HG03558 (cell line): ENCODE measurements around the gene RNF11.

Source experiments
- ATAC-seq: cut with Tn5 transposase; IDR thresholded peaks from one replicate; pipeline ENCODE4 v1.9.1; 2021; ENCODE audit warnings: moderate number of reproducible peaks; ENCODE audit not compliant: unreplicated experiment; ENCODE audit errors: extremely low read depth

The RNF11 gene

DNA sequence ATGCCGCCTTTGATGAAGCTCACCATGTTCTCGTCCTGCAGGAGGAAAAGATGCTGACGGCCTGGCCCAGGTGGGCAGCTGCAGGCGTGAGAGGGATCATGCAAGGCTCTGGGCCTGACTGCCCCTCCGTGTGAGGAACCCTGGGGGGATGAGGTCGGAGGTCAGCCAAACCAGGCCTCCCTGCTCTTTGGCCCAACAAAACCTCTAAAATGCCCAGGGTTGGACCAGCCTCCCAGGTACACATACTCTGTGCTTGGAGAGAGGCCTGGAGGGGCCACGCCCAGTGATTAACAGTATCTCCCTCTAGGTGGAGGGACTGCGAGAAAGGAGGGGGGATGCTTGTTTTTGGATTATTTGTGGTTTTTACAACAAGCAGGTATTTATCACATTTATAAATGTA, 73.2 kb downstream of the RNF11 start:
- ATAC-seq: no peak

DNA sequence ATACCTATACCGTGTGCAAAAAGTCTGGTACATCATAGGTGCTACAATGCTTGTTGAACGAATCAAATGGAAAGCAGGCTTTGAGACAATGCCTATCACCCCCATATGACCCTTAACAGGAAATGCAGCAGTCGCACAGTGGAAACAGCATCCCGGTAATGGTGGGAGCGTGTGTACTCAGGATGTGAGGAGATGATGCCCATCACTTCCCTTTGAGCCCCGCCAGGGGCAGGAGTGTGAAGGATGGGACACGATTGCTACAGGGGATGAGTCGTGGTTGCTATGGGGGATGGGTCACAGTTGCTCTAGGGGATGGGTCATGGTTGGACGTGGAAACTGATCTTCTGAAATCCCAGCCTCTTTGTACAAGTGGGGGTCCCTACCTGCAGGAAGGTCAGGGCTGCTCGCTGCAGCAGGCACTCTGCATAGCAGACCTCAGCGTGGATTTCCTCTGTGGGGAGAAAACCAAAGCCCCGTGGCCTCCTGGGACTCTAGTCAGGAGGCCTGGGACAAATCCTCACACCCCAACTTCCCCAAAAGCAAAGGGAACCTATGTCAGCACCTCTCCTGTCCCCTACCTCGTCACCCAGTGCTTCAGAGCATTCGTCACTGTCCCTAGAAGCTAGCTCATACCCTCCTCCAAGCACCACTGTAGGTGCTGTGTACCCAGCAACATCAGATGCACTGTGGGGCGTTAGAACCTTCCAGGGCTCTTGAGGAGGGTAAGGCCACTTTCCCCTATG, 75.0 kb downstream of the RNF11 start:
- ATAC-seq: no peak

DNA sequence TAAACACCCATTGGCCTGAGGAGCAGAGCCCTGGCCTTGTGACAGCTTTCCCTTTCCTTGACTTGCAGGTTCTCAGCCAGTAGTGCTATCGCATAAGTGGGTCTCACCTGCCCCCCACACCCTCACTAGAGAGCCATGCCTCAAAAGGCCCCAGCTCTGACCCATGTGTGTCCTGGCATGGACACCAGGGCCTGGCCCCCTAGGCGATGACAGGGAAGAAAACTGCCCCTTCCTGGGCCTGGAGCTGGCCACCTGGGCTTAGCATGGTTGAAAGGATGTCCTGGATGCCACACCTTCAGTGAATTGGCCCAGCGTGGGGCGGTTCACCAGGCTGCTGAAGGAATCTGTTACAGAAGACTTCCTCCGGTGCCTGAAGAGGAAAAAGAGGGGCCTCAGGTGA, 75.8 kb downstream of the RNF11 start:
- no peak for ATAC-seq

DNA sequence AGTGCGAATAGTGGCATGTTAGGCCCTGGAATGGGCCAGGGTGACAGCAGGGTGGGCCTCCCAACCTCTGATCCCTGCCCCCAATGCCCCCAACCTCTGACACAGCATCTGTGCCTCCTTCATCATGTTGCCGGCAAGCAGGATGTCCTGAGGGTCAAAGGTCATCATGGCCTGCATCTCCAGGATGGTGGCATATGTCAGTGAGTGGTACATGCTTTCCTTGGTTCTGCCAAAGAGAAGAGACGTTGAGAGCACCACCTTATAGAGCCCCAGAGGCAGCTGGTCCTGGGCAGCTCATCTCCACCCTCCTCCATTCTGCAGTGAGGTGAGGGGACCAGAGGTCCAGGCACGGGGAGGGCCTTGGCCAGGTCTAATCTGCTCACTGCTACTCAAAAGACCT, 76.6 kb downstream of the RNF11 start:
- ATAC-seq: no peak

DNA sequence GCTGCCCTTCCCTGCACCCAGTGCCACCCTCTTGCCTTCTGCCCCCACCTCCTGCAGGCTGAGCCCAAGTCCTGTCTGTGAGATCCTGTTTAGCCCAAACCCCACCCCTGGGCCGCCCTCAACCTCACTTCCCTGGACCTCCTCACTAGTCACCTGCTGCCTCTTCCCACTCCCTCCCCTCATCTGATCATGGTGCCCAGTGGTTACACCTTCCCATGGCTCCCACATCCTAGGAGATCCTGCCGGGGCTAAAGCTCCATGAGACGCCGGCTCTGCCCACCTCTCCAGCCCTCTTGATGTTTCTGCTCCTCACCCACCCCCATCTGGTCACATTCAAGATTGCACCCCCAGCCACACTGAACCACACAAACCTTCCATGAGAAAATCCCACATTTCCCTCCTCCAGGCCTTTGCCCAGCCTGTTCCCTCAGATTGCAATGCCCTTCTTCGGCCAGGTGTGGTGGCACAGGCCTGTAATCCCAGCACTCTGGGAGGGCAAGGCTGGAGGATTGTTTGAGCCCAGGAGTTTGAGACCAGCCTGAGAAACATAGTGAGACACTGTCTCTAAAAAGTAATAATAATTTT, 77.3 kb downstream of the RNF11 start:
- no peak for ATAC-seq

DNA sequence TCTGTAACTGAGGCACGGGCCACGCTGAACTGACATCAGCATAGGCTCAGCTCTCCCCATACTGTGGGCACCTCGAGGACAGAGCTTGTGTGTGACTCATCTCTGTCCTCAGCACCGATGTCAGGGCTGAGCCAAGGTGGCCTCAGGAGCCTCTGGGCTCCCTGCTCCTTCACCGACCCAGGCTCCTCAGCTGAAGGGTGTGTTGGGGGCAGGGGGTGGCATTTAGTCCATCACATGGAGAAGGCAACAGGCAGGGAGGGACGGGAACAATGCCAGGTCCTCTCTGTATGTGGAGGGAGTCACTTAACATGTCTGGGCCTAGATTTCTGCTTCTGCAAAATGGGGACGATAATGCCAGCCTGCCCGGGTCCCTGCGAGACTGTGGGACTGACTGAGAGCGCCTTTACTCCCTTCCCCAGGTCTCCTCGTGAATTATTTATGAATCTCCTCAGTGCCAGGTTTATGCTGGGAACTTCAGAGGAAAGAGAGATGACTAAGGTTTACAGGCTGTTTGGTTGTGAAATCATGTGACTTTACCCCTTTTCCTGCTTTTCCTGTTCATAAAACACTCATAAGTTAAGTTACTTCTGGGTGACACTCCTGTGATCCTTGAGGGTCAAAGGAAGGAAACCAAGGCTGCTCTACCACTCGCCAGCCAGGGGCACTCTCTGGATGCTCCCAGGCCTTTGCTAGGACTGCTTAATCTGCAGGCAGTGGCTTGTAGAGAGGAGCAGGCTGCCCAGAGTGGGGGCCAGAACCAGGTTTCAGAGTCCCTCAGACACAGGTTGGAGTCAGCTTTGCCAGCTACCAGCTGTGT, 78.1 kb downstream of the RNF11 start:
- no peak for ATAC-seq

DNA sequence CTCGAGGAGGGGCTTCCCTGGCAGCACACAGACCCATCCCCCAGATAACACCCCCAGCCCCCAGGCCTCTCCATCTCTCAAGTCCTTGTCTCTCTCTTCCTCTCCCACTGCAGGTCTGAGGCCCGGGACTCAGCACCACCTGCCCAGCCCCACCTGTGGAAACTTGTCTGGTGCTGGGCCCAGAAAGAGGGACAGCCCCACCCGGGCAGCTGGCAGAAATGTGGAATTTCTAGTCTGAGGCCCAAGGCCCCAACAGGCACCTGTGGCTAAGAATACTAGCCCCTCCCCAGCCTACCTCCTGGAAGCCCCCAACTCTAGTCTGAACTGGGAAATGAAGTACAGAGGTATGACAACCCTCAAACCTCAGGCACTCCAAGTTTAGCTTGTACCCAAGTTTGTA, 78.9 kb downstream of the RNF11 start:
- no peak for ATAC-seq

DNA sequence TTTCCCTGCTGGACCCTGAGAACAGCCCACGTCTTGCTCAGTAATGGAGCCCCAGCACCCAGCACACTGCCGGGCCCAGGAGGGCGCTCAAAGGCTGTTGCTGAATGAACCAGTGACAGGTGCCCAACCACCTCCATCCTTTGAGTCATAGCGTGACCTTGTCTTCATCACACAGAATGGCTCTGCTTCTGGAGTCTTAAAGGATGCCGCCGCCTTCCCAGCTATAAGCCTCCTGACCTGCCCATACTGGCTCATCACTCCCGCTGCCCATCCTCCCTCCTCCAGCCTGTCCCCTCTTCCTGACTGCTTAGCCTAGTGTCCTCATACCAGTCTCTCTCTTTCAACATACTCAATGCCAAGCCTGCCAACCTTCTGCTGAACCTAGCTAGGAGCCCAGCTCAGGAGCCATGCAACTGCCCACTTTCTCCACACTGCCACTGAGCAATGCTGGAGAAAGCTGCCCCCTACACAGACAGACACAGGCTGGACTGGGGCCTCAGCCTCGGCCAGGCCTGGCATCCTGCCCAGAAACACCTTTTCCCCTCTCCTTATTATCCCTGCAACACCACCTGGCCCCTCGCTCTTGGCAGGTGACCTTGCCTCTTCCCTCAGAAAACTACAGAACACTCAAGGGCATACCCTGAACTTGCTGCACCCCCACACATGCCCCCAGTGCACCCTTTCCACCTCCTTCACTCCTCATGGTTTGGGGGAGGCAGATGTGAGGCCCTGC, 80.2 kb downstream of the RNF11 start:
- ATAC-seq: no peak

DNA sequence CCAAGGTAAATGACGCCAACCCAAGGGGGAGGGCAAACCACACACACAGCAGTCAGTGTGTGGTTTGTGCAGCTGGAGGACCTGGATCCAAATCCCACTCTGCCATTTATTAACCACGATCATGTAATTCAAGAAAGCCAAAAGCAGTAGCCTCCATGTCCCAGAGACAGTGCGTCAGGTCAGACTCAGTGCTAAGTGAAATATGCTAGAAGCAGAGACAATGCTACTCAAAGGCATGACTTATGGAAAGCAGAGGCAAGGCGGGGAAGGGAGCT, 80.7 kb downstream of the RNF11 start:
- no peak for ATAC-seq

DNA sequence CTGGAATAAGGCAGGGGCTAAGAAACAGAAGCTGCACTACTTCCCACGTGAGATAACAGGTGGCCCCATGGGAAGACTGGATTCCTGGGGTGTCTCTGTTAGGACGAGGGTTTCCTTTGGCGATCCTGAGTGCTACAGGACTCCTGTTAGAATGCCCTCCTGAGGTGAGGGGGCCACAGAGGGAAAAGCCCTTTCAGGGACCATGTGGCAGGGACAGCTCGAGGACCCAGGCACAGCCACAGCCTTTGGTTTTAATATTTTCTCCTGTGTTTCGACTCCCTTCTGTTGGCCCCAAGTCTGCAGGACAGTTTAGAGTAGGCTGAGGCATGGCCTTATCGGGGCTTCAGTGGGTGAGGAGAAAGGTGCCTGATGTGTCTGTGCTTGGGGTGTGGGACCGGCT, 81.7 kb downstream of the RNF11 start:
- ATAC-seq: no peak

DNA sequence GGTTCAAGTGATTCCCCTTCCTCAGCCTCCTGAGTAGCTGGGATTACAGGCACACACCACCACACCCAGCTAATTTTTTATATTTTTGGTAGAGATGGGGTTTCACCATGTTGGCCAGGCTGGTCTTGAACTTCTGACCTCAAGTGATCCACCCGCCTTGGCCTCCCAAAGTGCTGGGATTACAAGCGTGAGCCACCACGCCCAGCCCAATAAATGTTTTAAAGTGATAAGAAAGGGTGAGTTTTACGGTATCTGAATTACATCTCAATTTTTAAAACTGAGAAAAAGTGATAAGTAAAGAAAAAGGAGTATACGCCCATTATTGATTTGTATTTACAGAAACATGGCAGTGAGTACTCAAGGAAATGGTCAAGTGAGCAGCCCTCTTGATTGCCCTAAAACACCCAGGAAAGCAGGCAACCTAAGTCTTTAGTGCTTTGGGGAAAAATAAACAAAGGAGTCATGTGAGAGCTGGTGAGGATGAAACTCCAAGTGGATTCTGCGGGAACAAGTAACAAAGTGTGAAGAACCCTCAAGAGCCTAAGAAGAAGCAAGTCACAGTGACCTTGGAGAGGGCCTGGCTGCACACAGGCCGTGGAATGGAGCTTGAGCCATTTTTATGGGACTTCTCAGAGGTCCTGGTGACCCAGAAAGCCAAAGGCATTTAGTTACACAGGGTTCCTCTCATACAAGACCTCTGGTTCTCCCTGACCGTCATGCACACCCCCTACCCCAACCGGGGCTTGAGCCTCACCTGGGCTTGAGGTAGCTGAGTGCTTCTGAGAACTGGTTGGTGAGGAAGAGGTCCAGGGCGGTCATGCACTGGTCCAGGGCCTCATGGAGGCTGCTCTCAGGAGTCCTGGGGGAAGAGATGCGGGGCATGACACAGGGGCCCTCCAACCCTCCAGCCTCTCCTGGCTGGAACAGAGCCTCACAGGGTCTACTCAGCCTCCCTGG, 85.2 kb downstream of the RNF11 start:
- ATAC-seq: no peak

DNA sequence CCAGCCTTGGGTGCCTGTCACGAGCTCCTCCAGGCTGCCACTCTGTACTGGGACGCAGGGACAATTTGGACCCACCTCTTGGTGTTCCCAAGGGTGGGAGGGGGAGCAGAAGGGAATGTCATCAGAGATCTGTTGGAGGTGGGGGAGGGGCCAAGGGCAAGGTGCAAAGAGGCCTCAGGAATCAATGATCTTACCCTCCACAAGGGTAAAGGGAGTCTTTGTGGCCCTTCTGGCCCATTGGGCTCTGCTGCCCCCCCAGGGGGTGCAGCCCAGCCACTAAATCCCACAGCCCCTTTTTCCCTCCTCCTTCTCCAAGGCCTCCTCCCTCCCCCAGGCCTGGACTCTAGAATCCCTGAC, 85.8 kb downstream of the RNF11 start:
- no peak for ATAC-seq

DNA sequence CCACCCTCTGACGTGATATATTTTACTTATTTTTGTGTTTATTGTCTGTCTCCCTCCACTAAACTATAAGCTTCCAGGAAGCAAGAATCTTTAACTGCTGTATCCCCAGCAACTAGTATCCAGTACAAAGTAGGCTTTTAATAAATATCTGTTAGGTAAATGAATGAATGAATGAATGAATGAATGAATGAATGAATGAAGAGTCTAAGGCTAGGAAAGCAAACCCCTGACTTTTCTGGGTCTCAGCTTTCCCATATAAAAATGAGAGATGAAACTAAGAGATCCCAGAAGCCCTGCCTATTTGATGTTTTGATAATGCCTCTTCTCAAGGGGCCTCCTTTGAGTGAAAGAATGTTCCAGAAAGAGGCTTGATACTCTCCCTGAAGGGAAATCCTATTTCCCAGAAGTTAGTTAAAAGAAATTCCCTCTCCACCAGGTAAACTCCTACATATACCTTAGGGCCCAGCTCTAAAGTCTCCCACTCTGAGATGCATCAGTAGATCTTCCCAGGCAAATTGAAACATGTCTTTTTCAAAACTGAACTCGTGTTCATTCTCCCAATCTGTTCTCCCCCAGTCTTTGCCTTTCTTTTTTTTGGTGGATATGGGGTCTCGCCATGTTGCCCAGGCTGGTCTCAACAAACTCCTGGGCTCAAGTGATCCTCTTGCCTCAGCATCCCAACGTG, 86.5 kb downstream of the RNF11 start:
- ATAC-seq: no peak
